Kidney (tissue), 14 donors: ENCODE data around the gene ZNF624. TPM values are rescaled to one million over a fixed set of nuclear protein-coding genes. Genes with fewer than 3 reads are reported as not detected.
A peak's percentile ranks its signal among the peaks of the same experiment; 100 is the strongest.

Experiments used
- DNase-seq, 5 donors: peaks; one replicate each; pipeline ENCODE4 v3.0.0-alpha.2; 2013 to 2020
- FAIRE-seq: peaks from 2 replicates; lab custom pipeline; 2012; peaks lifted over from hg19 to GRCh38; lab: Jason Lieb, UNC
- H3K27ac ChIP-seq, 2 donors: one replicate each; pipeline ENCODE4 v1.7.0; 2013; ENCODE audit warnings: low read depth in 2 of 2, low read length in 2 of 2, inconsistent platforms in 1 of 2
- H3K27me3 ChIP-seq: one replicate; pipeline ENCODE4 v1.7.1; 2013; ENCODE audit warnings: low read length, inconsistent platforms; ENCODE audit not compliant: control insufficient read depth, insufficient read depth
- H3K36me3 ChIP-seq, 3 donors: one replicate each; pipeline versions ENCODE4 v1.7.0 to v1.7.1; 2013; ENCODE audit warnings: low read length in 3 of 3, control low read depth in 1 of 3, inconsistent platforms in 1 of 3; ENCODE audit not compliant: insufficient read depth in 3 of 3, control insufficient read depth in 2 of 3
- H3K4me1 ChIP-seq, 3 donors: one replicate each; pipeline versions ENCODE4 v1.7.0 to v1.7.1; 2013; ENCODE audit warnings: low read length in 3 of 3, inconsistent platforms in 1 of 3, low read depth in 1 of 3; ENCODE audit not compliant: control insufficient read depth in 2 of 3, insufficient read depth in 2 of 3
- H3K4me3 ChIP-seq, 3 donors: one replicate each; pipeline versions ENCODE4 v1.7.0 to v1.8.1; 2013; ENCODE audit warnings: low read length in 3 of 3, control low read depth in 1 of 3, inconsistent platforms in 1 of 3
- H3K9ac ChIP-seq, 3 donors: one replicate each; pipeline versions ENCODE4 v1.7.0 to v1.7.1; 2013; ENCODE audit warnings: low read length in 3 of 3, control low read depth in 1 of 3, inconsistent platforms in 1 of 3
- H3K9me3 ChIP-seq, 3 donors: one replicate each; pipeline versions ENCODE4 v1.7.0 to v1.7.1; 2013; ENCODE audit warnings: low read length in 3 of 3, control low read depth in 1 of 3, inconsistent platforms in 1 of 3; ENCODE audit not compliant: control insufficient read depth in 2 of 3, insufficient read depth in 1 of 3
- CTCF ChIP-seq: IDR thresholded peaks from 3 replicates; pipeline ENCODE4 v1.5.1; 2012; ENCODE audit warnings: mild to moderate bottlenecking, moderate library complexity, borderline replicate concordance; ENCODE audit not compliant: insufficient read depth; ENCODE audit errors: extremely low read depth
- intact Hi-C: fragments of 100-400 bp; cut with DNase I; formaldehyde crosslinking; loops from one replicate; pipeline ENCODE4 v1.11.1; 2022
- polyA plus RNA-seq: library from polyadenylated mRNA; stranded (reverse); fragments of 350-450 nt; fragmentation: Illumina TruSeq; extraction: RNeasy Lipid Tissue Mini Kit (QIAGEN cat#74804); gene quantifications from one replicate; pipeline ENCODE4 v1.2.3, GENCODE V29; 2014; ENCODE audit warnings: low read depth, low replicate concordance; ENCODE audit not compliant: insufficient read depth
- total RNA-seq: library from RNA; stranded (reverse); fragmentation: NEBNext Ultra II Directional; extraction: Animal tissue kit (Norgen Biotek cat#: 25700); gene quantifications from one replicate; pipeline ENCODE4 v1.2.1, GENCODE V29; 2021
- donor health status: control.
- donor health status: control.
- donor health status: control.
- donor health status: control.
- donor health status: control.
- donor health status: DM: yes; HTN: yes; CAD: no.
- donor health status: Normal renal cell carcinoma (clear cell type).

The ZNF624 gene
- total and polyA plus RNA-seq, 2 donors from 2014 or later = 0.90 to 7.8 TPM

GRCh38 chr17:16593356-16594102, 60.1 kb downstream of the ZNF624 start:
- Histone ChIP-seq H3K9me3 (no peaks in the 10 kb centered on the region), H3K4me3 (no peak overlapping the region), H3K27me3 (no peaks in the 10 kb centered on the region), H3K4me1 (no peaks in the 10 kb centered on the region), H3K36me3 (no peaks in the 10 kb centered on the region), H3K27ac (no peak overlapping the region), H3K9ac (no peak overlapping the region)
- DNase-seq (no peak), FAIRE-seq (no peak)
- no peak for TF ChIP-seq CTCF
- intact Hi-C loops = no loop called here

- no peak for FAIRE-seq
- no peak overlapping the region for H3K27ac ChIP-seq
- intact Hi-C loops = no loop called here
Observed at GRCh38 chr17:16589097-16589969, 64.3 kb downstream of the ZNF624 start.

GRCh38 chr17:16585796-16586195, 67.9 kb downstream of the ZNF624 start:
- intact Hi-C loops = no loop called here
- no peak for TF ChIP-seq CTCF
- H3K9me3 ChIP-seq = no peaks in the 10 kb centered on the region
- no peak for FAIRE-seq
- H3K27ac ChIP-seq = no peak overlapping the region
- peaks cover 0 to 4% (median 0%) of the 10 kb centered on the region in 3 donors for H3K4me1 ChIP-seq
- H3K27me3 ChIP-seq = no peaks in the 10 kb centered on the region
- DNase-seq = no peak
- H3K36me3 ChIP-seq = no peaks in the 10 kb centered on the region
- H3K4me3 ChIP-seq = no peak overlapping the region
- no peak overlapping the region for H3K9ac ChIP-seq

More at GRCh38 chr17:16589097-16589969, 64.3 kb downstream of the ZNF624 start:
- peak; percentile 98 for TF ChIP-seq CTCF
- Histone ChIP-seq H3K4me1 (peaks cover 0 to 1% (median 0%) of the 10 kb centered on the region in 3 donors), H3K27me3 (no peaks in the 10 kb centered on the region), H3K9ac (peak overlapping the region in 2 of 3 donors; percentile 65 to 81), H3K36me3 (no peaks in the 10 kb centered on the region), H3K9me3 (no peaks in the 10 kb centered on the region), H3K4me3 (peak overlapping the region; percentile 54 to 75 (median 67))
- DNase-seq = peak; percentile 94 to 97 (median 95)
